Mesenchymal stem cell (in vitro differentiated cells and primary cell): ENCODE measurements around the gene R3HDM1.
A peak's percentile ranks its signal among the peaks of the same experiment; 100 is the strongest.

Experiments
- DNase-seq: peaks from one replicate; pipeline ENCODE4 v3.0.0-alpha.2; 2013
- H2AFZ ChIP-seq: one replicate; pipeline ENCODE4 v1.6.1; 2013; ENCODE audit warnings: low read depth, mild to moderate bottlenecking, control low read depth, inconsistent platforms, low read length, moderate library complexity
- H2AK5ac ChIP-seq: 2 replicates; pipeline ENCODE4 v1.6.1; 2013; ENCODE audit warnings: low read length, moderate library complexity, mild to moderate bottlenecking, inconsistent platforms; ENCODE audit not compliant: severe bottlenecking
- H2BK120ac ChIP-seq: one replicate; pipeline ENCODE4 v1.6.1; 2013; ENCODE audit warnings: low read depth, mild to moderate bottlenecking, inconsistent platforms, low read length, moderate library complexity
- H2BK12ac ChIP-seq, 2 experiments: one replicate each; pipeline ENCODE4 v1.6.1; 2013; ENCODE audit warnings: inconsistent platforms in 2 of 2, low read length in 2 of 2, mild to moderate bottlenecking in 2 of 2, moderate library complexity in 2 of 2, control low read depth in 1 of 2
- H2BK15ac ChIP-seq: one replicate; pipeline ENCODE4 v1.6.1; 2013; ENCODE audit warnings: mild to moderate bottlenecking, low read depth, inconsistent platforms; ENCODE audit not compliant: poor library complexity, severe bottlenecking
- H2BK5ac ChIP-seq: 2 replicates; pipeline ENCODE4 v1.6.1; 2013; ENCODE audit warnings: low read depth, mild to moderate bottlenecking, low read length, control low read depth, inconsistent platforms; ENCODE audit not compliant: poor library complexity, severe bottlenecking
- H3K14ac ChIP-seq, 2 experiments: one replicate each; pipeline ENCODE4 v1.6.1; 2013; ENCODE audit warnings: inconsistent platforms in 2 of 2, low read length in 2 of 2, control low read depth in 1 of 2, mild to moderate bottlenecking in 1 of 2, moderate library complexity in 1 of 2
- H3K18ac ChIP-seq, 2 experiments: one replicate each; pipeline ENCODE4 v1.6.1; 2013; ENCODE audit warnings: inconsistent platforms in 2 of 2, low read length in 2 of 2, control low read depth in 1 of 2, low read depth in 1 of 2, mild to moderate bottlenecking in 1 of 2
- H3K23ac ChIP-seq, 2 experiments: one replicate each; pipeline ENCODE4 v1.6.1; 2013; ENCODE audit warnings: inconsistent platforms in 2 of 2, low read length in 2 of 2, mild to moderate bottlenecking in 2 of 2, moderate library complexity in 2 of 2, control low read depth in 1 of 2
- H3K27ac ChIP-seq: 2 replicates; pipeline ENCODE4 v1.5.1; 2013; ENCODE audit warnings: mild to moderate bottlenecking, moderate library complexity, low read length, control low read depth, inconsistent platforms; ENCODE audit not compliant: poor library complexity, severe bottlenecking
- H3K27me3 ChIP-seq, 2 experiments: 2 replicates each; pipeline versions ENCODE4 v1.6.1 to v1.7.0; 2013; ENCODE audit warnings: low read length in 2 of 2, mild to moderate bottlenecking in 2 of 2, moderate library complexity in 2 of 2, control low read depth in 1 of 2, inconsistent platforms in 1 of 2; ENCODE audit not compliant: control insufficient read depth in 1 of 2, insufficient read depth in 1 of 2
- H3K36me3 ChIP-seq, 2 experiments: 2 replicates each; pipeline versions ENCODE4 v1.6.1 to v1.7.0; 2013; ENCODE audit warnings: low read length in 2 of 2, control low read depth in 1 of 2, inconsistent platforms in 1 of 2, low read depth in 1 of 2, mild to moderate bottlenecking in 1 of 2; ENCODE audit not compliant: insufficient read depth in 2 of 2, control insufficient read depth in 1 of 2
- H3K4ac ChIP-seq, 2 experiments: one replicate each; pipeline ENCODE4 v1.6.1; 2013; ENCODE audit warnings: inconsistent platforms in 2 of 2, low read length in 2 of 2, mild to moderate bottlenecking in 2 of 2, moderate library complexity in 2 of 2, control low read depth in 1 of 2, low read depth in 1 of 2
- H3K4me1 ChIP-seq: 2 replicates; pipeline ENCODE4 v1.6.1; 2013; ENCODE audit warnings: low read depth, low read length, control low read depth; ENCODE audit not compliant: control insufficient read depth, insufficient read depth
- H3K4me2 ChIP-seq: 2 replicates; pipeline ENCODE4 v1.6.1; 2013; ENCODE audit warnings: low read length, mild to moderate bottlenecking, inconsistent platforms; ENCODE audit not compliant: poor library complexity, severe bottlenecking
- H3K4me3 ChIP-seq, 2 experiments: 2 replicates each; pipeline versions ENCODE4 v1.5.1 to v1.7.0; 2013; ENCODE audit warnings: low read length in 2 of 2, mild to moderate bottlenecking in 2 of 2, control low read depth in 1 of 2, low read depth in 1 of 2; ENCODE audit not compliant: insufficient read depth in 1 of 2
- H3K79me1 ChIP-seq: replicated peaks from 2 replicates; pipeline ENCODE4 v1.6.1; 2013; ENCODE audit warnings: mild to moderate bottlenecking, control low read depth, low read length, inconsistent platforms; ENCODE audit not compliant: poor library complexity, severe bottlenecking
- H3K9ac ChIP-seq: 2 replicates; pipeline ENCODE4 v1.7.0; 2013; ENCODE audit warnings: mild to moderate bottlenecking, low read length, moderate library complexity
- H3K9me3 ChIP-seq: 2 replicates; pipeline ENCODE4 v1.7.0; 2013; ENCODE audit warnings: mild to moderate bottlenecking, low read length; ENCODE audit not compliant: control insufficient read depth
- H4K8ac ChIP-seq: one replicate; pipeline ENCODE4 v1.6.1; 2013; ENCODE audit warnings: inconsistent platforms, mild to moderate bottlenecking, low read length, moderate library complexity
- H4K91ac ChIP-seq: one replicate; pipeline ENCODE4 v1.6.1; 2013; ENCODE audit warnings: mild to moderate bottlenecking, low read length, inconsistent platforms
- WGBS: methylation state at CpG from one replicate; pipeline ENCODE4 v1.1.7; 2013; ENCODE audit warnings: mixed read lengths; 5-methylcytosine and 5-hydroxymethylcytosine counted together

R3HDM1 gene

DNA sequence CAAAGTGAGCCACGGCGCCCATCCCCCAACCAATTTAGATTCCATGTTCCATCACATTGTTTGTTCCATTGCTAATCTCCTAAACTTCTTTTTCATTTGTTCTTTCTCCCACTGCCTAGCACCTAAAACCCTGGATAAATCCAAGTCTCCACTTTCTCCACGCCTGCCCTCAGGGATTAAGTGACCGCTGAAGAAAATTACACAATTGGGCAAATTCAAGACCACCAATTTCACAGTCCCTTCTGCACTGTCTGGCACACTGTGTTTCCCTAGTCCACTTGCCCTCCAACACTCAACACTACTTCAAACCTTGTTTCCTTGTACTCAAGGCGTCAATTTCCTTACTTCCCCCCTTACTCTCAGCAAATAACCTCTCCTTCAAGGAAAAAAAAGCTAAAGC, 205.3 kb downstream of the R3HDM1 start:
- no peak overlapping the region for H4K8ac ChIP-seq
- no peak overlapping the region for H3K4me2 ChIP-seq
- H2AFZ ChIP-seq, result no peak overlapping the region
- H2BK15ac ChIP-seq, result no peak overlapping the region
- no peak overlapping the region for H2AK5ac ChIP-seq
- no peaks in the 10 kb centered on the region for H3K9me3 ChIP-seq
- WGBS, result 99% methylated on average over 5 of the region's 5 CpGs
- no peak overlapping the region for H3K4me3 ChIP-seq
- no peaks in the 10 kb centered on the region for H3K4me1 ChIP-seq
- H3K36me3 ChIP-seq, result no peaks in the 10 kb centered on the region
- H2BK120ac ChIP-seq, result no peak overlapping the region
- no peak overlapping the region for H3K23ac ChIP-seq
- H3K79me1 ChIP-seq, result no peaks in the 10 kb centered on the region
- no peak overlapping the region for H4K91ac ChIP-seq
- no peak overlapping the region for H2BK5ac ChIP-seq
- H3K4ac ChIP-seq, result no peak overlapping the region
- H3K9ac ChIP-seq, result no peak overlapping the region
- DNase-seq, result no peak
- H3K27ac ChIP-seq, result no peak overlapping the region
- H3K14ac ChIP-seq, result no peak overlapping the region
- H3K18ac ChIP-seq, result no peak overlapping the region
- H2BK12ac ChIP-seq, result no peak overlapping the region
- H3K27me3 ChIP-seq, result no peaks in the 10 kb centered on the region

DNA sequence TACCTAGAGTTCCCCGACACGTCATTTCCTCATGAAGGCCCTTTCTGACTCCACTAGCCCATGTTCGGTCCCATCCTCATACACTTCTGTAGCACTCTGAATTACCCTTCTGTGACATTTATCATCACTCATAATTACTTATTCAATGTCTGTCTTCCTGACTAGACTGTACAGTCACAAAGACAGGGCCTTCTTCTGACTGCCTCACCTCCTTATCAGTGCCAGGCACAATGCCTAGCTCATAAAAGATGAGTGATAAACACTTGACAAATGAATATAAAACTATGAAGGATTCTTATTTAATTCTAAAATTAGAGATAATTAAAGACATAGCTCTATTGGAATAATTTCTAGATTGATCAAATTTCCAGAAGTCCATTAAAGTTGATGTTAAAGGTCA, 208.9 kb downstream of the R3HDM1 start:
- Histone ChIP-seq H3K4me3 (no peak overlapping the region), H3K9ac (no peak overlapping the region), H3K18ac (no peak overlapping the region), H3K36me3 (peaks cover 0 to 3% of the 10 kb centered on the region in 2 experiments), H2BK15ac (no peak overlapping the region), H2AK5ac (no peak overlapping the region), H3K27me3 (no peaks in the 10 kb centered on the region), H4K91ac (no peak overlapping the region), H3K79me1 (no peaks in the 10 kb centered on the region), H2AFZ (no peak overlapping the region), H3K9me3 (no peaks in the 10 kb centered on the region), H3K23ac (peak overlapping the region in 1 of 2 experiments; percentile 60), H2BK5ac (no peak overlapping the region), H3K4me2 (no peak overlapping the region), H3K14ac (no peak overlapping the region), H3K4me1 (peaks cover 2% of the 10 kb centered on the region), H2BK120ac (no peak overlapping the region), H3K27ac (no peak overlapping the region), H3K4ac (no peak overlapping the region), H4K8ac (no peak overlapping the region), H2BK12ac (no peak overlapping the region)
- no peak for DNase-seq
- WGBS, result over 99% methylated on average over 3 of the region's 3 CpGs

DNA sequence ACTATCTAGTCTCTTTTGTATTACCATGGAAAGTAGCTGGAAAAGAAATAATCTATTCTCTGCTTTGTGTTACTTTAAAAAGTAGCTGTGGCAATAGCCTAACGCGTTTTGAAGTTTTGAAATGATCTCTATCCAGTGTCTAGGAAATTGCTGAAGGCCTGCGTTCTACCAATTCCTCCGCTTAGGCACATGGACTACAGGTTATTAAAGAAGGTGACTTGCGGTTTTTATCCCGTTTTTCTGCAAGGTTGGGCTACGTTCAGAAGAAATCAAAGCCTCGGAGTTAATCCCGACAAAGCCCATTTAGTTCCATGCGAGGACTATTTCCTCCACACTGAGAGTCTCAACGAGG, 209.7 kb downstream of the R3HDM1 start:
- DNase-seq, result no peak
- H3K14ac ChIP-seq, result no peak overlapping the region
- peak overlapping the region in 1 of 2 experiments; percentile 85 for H3K4ac ChIP-seq
- H2BK120ac ChIP-seq, result peak overlapping the region; percentile 11
- WGBS, result 92% methylated on average over 11 of the region's 11 CpGs
- H3K18ac ChIP-seq, result no peak overlapping the region
- no peak overlapping the region for H4K91ac ChIP-seq
- peaks cover 0 to 4% of the 10 kb centered on the region in 2 experiments for H3K36me3 ChIP-seq
- H3K9ac ChIP-seq, result no peak overlapping the region
- no peak overlapping the region for H3K4me2 ChIP-seq
- H3K27ac ChIP-seq, result no peak overlapping the region
- H3K4me3 ChIP-seq, result peak overlapping the region in 1 of 2 experiments; percentile 91
- peak overlapping the region; percentile 89 for H4K8ac ChIP-seq
- H2AFZ ChIP-seq, result peak overlapping the region; percentile 97
- no peak overlapping the region for H3K23ac ChIP-seq
- no peak overlapping the region for H2AK5ac ChIP-seq
- no peak overlapping the region for H2BK15ac ChIP-seq
- peaks cover 5% of the 10 kb centered on the region for H3K4me1 ChIP-seq
- H3K79me1 ChIP-seq, result no peaks in the 10 kb centered on the region
- no peak overlapping the region for H2BK5ac ChIP-seq
- H3K9me3 ChIP-seq, result no peaks in the 10 kb centered on the region
- H3K27me3 ChIP-seq, result no peaks in the 10 kb centered on the region
- H2BK12ac ChIP-seq, result no peak overlapping the region

DNA sequence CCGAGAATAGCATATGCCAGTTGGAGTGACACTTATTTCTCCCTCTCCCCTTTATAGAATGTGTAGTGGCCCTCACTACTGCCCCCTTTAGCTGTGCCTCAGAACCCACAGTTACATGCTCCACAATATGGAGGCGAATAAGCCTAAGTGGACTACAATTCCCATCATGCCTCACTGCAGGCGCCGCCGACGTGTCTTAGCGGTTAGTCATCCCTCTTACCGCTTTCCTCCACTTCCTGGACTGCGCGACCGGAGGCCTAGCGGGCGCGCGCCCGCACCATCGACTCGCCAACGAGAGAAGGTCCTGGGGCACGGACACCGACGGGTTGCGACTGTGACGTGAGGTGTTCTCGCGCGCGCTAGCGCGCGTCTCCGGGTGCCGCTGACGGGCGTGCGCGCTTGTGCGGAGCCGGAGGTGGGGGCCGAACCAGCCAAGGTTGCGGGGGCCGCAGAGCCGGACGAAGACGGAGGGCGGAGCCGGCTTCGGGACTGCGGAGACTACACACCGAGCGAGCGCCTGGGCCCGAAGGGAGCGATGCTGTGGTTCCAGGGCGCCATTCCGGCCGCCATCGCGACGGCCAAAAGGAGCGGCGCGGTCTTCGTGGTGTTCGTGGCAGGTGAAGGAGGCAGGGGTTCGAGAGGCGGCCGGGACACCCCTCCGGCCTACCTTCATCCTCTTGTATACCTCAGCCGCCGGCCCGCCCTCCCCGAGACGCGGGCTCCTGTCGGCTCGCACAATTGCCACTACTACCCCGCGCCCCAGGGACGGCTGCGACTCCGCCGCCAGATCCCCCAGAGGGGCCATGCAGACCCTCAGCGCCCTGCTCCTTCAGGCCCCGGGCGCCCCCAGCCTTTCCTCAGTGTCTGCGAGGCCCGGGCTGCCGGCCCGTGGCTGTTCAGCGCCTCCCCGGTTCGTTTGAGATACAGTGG, 210.4 kb downstream of the R3HDM1 start, which contains the start of gene UBXN4:
UBXN4 (plus strand) TSS at position 461 of the 930 bp plus-strand sequence; CDS start at position 536, 75 bp downstream.
- peak within 1 kb of the TSS in 1 of 2 experiments; percentile 78 for H3K14ac ChIP-seq
- H4K91ac ChIP-seq, result peak within 1 kb of the TSS; percentile 5
- peak within 1 kb of the TSS; percentile 71 for H2BK5ac ChIP-seq
- H3K23ac ChIP-seq, result peak within 1 kb of the TSS in 1 of 2 experiments; percentile 6
- 2% methylated on average over 84 of the region's 93 CpGs for WGBS
- no peaks in the 10 kb centered on the region for H3K79me1 ChIP-seq
- peak within 1 kb of the TSS; percentile 97 for H3K9ac ChIP-seq
- H2BK15ac ChIP-seq, result peak within 1 kb of the TSS; percentile 29
- peak within 1 kb of the TSS; percentile 14 for H3K4me2 ChIP-seq
- H3K4me1 ChIP-seq, result peaks cover 5% of the 10 kb centered on the region
- H3K27ac ChIP-seq, result peak within 1 kb of the TSS; percentile 71
- peaks cover 0 to 9% of the 10 kb centered on the region in 2 experiments for H3K36me3 ChIP-seq
- H3K9me3 ChIP-seq, result no peaks in the 10 kb centered on the region
- H3K4ac ChIP-seq, result peak within 1 kb of the TSS; percentile 27 to 93
- H3K18ac ChIP-seq, result peak within 1 kb of the TSS; percentile 31 to 86
- no peak within 1 kb of the TSS for H2AK5ac ChIP-seq
- H2BK120ac ChIP-seq, result peak within 1 kb of the TSS; percentile 73
- H2BK12ac ChIP-seq, result peak within 1 kb of the TSS in 1 of 2 experiments; percentile 74
- peak within 1 kb of the TSS; percentile 97 for H2AFZ ChIP-seq
- DNase-seq, result peak; percentile 99
- peak within 1 kb of the TSS; percentile 68 to 91 for H3K4me3 ChIP-seq
- H4K8ac ChIP-seq, result peak within 1 kb of the TSS; percentile 89
- no peaks in the 10 kb centered on the region for H3K27me3 ChIP-seq
